OCI-LY3 (cell line): ENCODE measurements around the gene VGLL3.

Experiments
- CTCF ChIP-seq: fragments of 200-600, 300-600 bp; sonication (generic); IDR thresholded peaks from 2 replicates; pipeline ENCODE4 v1.5.1; 2014; ENCODE audit warnings: antibody characterized with exemption, low read length, low read depth
- EZH2phosphoT487 ChIP-seq: fragments of 200-600 bp; shearing (Covaris generic); IDR thresholded peaks from 2 replicates; pipeline ENCODE4 v1.6.1; 2018; ENCODE audit warnings: antibody characterized with exemption, mixed run types, low read depth

DNA sequence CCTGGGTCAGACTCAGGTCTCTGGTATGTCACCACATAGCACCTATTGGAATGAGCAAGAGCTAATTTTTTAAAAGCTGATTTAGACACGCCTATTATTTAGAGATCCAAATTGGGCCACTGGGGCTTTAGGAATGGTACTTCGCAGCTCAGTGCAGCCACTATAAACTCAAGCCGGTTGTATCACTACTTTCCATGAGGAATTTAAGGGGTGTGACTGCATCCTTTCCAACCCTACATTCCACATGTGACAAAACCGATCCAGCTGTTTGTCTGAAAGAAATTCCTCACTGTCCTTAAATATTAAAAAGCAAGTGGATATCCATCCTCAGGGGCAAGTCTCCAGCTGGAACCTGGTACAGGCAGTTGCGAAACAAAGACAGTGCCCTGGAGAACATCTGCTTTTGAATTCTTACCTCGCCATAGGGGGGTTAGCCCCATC is 12.8 kb downstream of the VGLL3 start:
- TF ChIP-seq CTCF, result no peak
- no peak for TF ChIP-seq EZH2phosphoT487
